D721Med (cell line): Measurements from ENCODE around the gene UBE2Q2.

Source experiments
- DNase-seq: peaks from one replicate; pipeline ENCODE4 v3.0.0; 2011; ENCODE audit warnings: low spot score; ENCODE audit not compliant: insufficient read length
- FAIRE-seq: peaks from 2 replicates; lab custom pipeline; 2011; peaks lifted over from hg19 to GRCh38; lab: Jason Lieb, UNC
- CTCF ChIP-seq: IDR thresholded peaks from 2 replicates; pipeline ENCODE4 v1.5.1; 2012; ENCODE audit warnings: mild to moderate bottlenecking, control low read depth; ENCODE audit not compliant: insufficient read depth; ENCODE audit errors: missing control alignments

Gene UBE2Q2

GRCh38 chr15:75947092-75947491, 103.8 kb downstream of the UBE2Q2 start:
- FAIRE-seq (no peak), DNase-seq (no peak)
- TF ChIP-seq CTCF: no peak

- TF ChIP-seq CTCF: no peak
- DNase-seq (no peak), FAIRE-seq (no peak)
Observed at GRCh38 chr15:75948761-75949296, 105.6 kb downstream of the UBE2Q2 start.
